Measurements from ENCODE around the gene PSMD3.

The PSMD3 gene

DNA sequence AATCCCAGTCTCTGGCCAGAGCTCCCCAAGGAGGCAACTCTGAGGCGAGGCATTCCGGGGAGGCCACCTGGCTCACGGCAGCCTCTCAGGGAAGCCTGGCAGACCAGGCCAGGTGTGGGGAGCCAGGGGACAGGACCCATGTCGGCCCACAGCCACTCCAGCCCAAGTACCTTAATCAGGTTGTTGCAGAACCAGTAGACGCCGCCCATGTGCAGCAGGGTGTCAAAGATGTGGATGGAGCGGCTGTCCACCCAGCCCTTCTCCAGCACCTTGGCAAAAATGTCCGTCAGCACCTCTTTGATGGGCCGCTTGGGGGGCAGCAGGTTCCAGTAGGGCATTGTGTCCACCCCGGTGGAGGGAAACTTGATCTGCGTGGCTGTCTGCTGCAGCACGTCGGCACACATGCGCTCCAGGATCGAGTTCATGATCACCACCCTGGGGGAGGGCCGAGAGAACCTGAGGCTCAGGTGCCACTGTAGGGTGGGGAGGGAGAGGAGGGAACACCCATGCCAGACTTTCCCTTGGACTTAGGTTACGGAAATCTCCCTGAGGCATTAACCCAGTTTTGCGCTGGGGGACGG lies 42.4 kb downstream of the PSMD3 start:
- DNase-seq (ENCODE audit: low read depth) = no peak

DNA sequence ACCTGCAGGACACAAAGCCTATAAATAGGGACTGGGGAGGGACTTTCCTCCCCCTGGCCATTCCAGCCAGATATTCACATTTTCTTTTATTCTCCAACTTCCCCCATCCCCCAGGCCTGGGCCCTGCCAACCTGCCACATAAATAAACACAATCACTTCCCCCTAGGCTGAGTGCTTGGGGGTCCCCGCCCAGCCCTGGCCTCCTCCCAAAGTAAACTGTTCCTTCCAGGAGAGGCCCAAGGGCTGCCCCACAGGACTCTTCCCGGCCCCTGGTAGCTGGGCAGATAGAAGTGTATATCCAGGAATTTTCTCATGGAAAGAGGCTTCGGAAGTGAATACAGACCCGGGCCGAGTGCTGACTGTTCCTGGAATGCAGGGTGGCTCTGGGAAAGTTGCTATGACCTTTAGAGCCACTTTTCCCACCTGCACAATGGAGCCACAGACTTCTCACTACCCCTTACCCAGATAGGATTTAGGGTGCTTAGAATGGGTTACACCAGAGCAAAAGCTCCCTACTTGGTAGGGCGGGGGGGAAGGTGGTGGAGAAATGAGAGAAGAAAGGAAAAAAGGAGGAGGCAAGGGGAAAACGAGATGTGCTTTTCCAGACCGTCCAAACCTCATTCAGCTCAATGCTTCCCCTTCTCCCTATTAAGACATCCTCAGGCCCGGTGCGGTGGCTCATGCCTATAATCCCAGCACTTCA lies 43.1 kb downstream of the PSMD3 start:
- DNase-seq (ENCODE audit: low read depth) = no peak

- no peak for DNase-seq (ENCODE audit: low read depth)
Measured at GRCh38 chr17:40024901-40025300, 44.3 kb downstream of the PSMD3 start.

DNA sequence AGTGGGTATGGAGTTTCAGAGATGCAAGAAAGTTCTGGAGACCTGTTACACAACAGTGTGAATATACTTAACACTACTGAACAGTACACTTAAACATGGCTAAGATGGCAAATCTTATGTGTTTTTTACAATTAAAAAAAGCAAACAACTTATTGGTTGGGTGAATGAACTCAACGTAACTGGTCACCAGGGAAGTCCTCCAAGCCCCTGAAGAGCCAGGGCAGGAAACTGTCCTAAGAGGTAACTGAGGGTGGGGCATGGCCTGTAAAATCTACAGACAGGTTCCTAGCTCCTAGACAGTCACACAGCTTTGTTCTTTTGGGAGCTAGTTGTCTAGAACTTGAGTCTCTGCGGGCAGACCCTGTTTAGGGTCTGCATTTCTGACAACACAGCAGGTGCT lies 45.0 kb downstream of the PSMD3 start:
- no peak for DNase-seq (ENCODE audit: low read depth)

- DNase-seq (ENCODE audit: low read depth) = no peak
Measured at GRCh38 chr17:40025991-40026815, 45.6 kb downstream of the PSMD3 start.

DNA sequence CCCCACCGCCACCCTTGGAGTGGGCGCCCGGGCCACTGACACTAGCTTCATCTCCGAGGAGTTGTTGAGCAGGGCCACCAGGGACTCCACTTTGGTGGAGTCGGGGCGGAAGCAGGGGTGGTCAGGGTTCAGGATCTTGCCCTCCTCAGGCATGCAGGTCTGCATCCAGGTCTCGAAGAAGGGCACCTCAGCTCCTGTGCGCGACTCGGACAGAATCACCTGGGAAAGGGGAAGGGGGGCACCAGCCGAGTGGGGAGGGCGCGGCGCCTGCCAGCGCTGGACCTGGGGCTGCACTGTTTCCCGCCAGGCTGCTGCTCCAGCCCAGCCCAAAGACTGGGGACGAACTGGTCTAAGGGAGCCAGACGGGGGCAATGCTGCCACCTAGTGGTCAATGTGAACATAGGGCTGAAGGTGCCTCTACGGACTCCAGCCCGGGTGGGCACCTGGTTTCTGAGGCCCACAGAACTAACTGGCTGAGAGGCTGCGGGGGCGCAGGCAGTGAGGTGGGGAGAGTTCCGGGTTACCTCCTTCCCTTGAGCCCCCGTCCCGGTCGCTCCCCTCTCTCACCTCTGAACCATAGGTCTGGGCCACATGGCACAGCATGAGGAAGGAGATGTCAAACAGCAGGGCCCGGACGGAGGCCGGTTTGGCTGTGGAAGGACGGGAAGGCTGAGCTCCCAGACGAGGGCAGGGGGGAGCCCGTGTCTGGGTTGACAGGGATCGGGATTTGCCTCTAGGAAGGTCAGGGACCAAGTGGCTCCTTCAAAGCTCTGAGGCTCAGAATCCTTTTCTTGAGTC lies 46.4 kb downstream of the PSMD3 start:
- no peak for DNase-seq (ENCODE audit: low read depth)

DNA sequence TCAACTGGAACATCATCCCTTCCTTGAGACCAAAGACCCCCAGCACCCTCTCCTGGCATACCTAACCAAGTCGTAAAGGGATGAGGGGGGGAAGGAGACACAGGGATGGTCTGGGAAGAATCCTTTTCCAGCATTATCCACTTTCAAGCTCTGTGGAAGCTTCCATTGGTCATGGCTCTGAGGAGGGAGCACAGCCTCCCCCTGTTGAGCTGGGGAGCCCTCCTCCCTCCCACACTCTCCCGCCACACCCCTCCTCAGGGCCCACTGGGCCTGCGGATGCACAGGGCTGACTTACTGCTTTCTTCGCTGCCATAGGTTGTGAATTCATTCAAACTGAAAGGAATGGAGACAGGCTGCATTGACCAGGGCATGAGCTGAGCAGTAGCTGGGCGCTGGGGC lies 47.0 kb downstream of the PSMD3 start:
- no peak for DNase-seq (ENCODE audit: low read depth)

DNA sequence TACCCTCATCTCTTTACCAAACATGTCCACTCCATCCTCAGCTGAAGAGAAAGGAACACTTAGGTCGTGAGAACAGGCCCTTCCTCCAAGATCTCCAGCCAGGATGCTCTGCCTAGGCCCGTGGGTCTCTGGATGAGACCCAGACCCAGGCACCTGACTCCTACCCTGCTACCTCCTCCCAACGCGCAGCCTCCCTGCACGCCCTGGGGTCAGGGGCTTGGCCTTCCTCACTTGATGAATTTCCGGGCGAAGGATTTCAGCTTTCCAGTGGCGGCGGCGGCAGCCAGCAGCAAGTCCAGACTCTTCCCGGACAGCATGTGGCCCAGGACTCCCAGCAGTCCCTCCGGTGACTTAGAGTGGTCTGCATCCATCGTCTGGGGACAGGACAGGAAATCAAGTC lies 48.0 kb downstream of the PSMD3 start:
- no peak for DNase-seq (ENCODE audit: low read depth)

DNA sequence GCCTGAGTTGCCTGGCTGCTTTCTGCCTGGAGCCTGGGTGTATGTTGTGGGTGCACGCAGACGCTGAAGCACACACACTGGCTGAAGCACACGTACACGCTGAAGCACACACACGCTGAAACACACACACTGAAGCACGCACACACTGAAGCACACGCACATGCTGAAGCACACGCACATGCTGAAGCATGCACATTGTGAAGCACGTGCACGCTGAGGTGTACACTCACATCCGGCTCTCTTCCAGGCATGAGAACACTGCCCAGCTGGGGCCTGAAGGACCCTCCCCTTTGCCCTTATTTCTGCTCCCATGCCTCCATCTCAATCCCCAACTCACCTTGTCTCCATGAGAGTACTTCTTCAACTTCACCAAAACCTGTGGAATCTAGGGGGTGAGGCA lies 51.1 kb downstream of the PSMD3 start:
- DNase-seq (ENCODE audit: low read depth) = no peak

- DNase-seq (ENCODE audit: low read depth) = no peak
Measured at GRCh38 chr17:40032322-40033320, 52.0 kb downstream of the PSMD3 start.

DNA sequence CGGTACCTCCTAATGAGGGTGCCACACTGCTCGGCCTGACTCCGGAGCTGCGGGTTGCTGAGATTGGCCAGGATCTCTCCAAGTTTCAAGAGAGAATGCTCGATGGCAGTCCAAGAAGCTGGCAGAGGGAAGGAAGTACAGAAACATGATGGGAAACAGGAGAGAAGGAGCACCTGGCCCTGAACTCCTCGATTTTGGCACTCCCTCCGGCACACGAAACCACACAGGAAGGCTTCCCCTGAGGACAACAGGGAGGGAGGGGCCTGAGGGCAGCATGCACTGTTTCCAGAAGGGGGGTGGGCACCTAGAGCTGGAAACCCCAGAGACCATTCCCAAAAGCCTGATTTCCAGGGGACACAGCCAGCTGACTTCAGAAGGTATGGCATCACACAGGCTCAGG lies 52.7 kb downstream of the PSMD3 start:
- DNase-seq (ENCODE audit: low read depth) = no peak

- DNase-seq (ENCODE audit: low read depth) = no peak
Measured at GRCh38 chr17:40034426-40035161, 54.0 kb downstream of the PSMD3 start.

- DNase-seq (ENCODE audit: low read depth) = no peak
Measured at GRCh38 chr17:40035162-40035559, 54.6 kb downstream of the PSMD3 start.

- DNase-seq (ENCODE audit: low read depth) = no peak
Measured at GRCh38 chr17:40038882-40039513, 58.4 kb downstream of the PSMD3 start.

DNA sequence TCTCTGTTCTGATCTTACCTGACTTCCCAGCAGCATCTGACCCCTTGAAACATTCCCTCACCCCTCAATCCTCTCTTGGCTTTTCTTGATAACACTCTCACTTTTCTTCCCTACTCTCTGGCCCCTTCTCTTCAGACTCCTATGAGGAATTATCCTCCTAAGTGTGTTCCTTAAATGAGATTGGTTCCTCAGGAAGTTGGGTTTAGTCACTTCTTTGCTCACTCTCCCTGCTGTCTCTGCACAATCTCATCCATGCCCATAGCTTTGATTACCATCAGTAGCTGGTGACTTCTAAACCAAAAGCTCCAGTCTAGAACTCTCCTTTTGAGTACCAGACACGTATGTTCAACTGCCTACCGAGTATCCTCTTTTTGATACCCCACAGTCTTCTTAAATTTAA lies 60.6 kb downstream of the PSMD3 start:
- DNase-seq (ENCODE audit: low read depth) = no peak

All from non-pigmented ciliary epithelial cell (primary cell).